Renal cortical epithelial cell (primary cell): ENCODE data around the gene TLE3. TPM values are rescaled to one million over a fixed set of nuclear protein-coding genes. Genes with fewer than 3 reads are reported as not detected.

Experiments
- DNase-seq: peaks from one replicate; pipeline ENCODE4 v3.0.0-alpha.2; 2011; ENCODE audit warnings: low read depth
- total RNA-seq: library from RNA; depleted of rRNA; stranded (reverse); fragments of >200 nt; gene quantifications from 2 replicates; pipeline ENCODE4 v1.2.3, GENCODE V29; 2014

TLE3 gene
- total RNA-seq, 1 donor from 2014 or later, result 31.4 TPM

- no peak for DNase-seq
Measured at GRCh38 chr15:70083946-70084345, 13.8 kb downstream of the TLE3 start.

GRCh38 chr15:70083418-70083817 is 14.3 kb downstream of the TLE3 start:
- DNase-seq, result no peak

- no peak for DNase-seq
Measured at GRCh38 chr15:70082281-70082900, 15.3 kb downstream of the TLE3 start.

- no peak for DNase-seq
Measured at GRCh38 chr15:70081612-70082011, 16.1 kb downstream of the TLE3 start.

GRCh38 chr15:70080347-70080746 is 17.4 kb downstream of the TLE3 start:
- no peak for DNase-seq

GRCh38 chr15:70079888-70080287 is 17.8 kb downstream of the TLE3 start:
- DNase-seq, result no peak

GRCh38 chr15:70078578-70079417 is 18.9 kb downstream of the TLE3 start:
- no peak for DNase-seq

GRCh38 chr15:70077188-70078147 is 20.2 kb downstream of the TLE3 start:
- DNase-seq, result no peak

- no peak for DNase-seq
Measured at GRCh38 chr15:70074380-70074779, 23.3 kb downstream of the TLE3 start.

GRCh38 chr15:70072479-70072878 is 25.2 kb downstream of the TLE3 start:
- DNase-seq, result no peak

- no peak for DNase-seq
Measured at GRCh38 chr15:70071799-70072198, 25.9 kb downstream of the TLE3 start.

GRCh38 chr15:70069716-70070115 is 28.0 kb downstream of the TLE3 start:
- no peak for DNase-seq

- no peak for DNase-seq
Measured at GRCh38 chr15:70068783-70069565, 28.7 kb downstream of the TLE3 start.

- no peak for DNase-seq
Measured at GRCh38 chr15:70067681-70068080, 30.0 kb downstream of the TLE3 start.

- DNase-seq, result no peak
Measured at GRCh38 chr15:70067011-70067410, 30.7 kb downstream of the TLE3 start.

- DNase-seq, result no peak
Measured at GRCh38 chr15:70066447-70066846, 31.3 kb downstream of the TLE3 start.

- no peak for DNase-seq
Measured at GRCh38 chr15:70066004-70066403, 31.7 kb downstream of the TLE3 start.

GRCh38 chr15:70065006-70065722 is 32.6 kb downstream of the TLE3 start:
- no peak for DNase-seq

GRCh38 chr15:70064441-70064840 is 33.3 kb downstream of the TLE3 start:
- DNase-seq, result no peak

- DNase-seq, result no peak
Measured at GRCh38 chr15:70063980-70064379, 33.7 kb downstream of the TLE3 start.
